HG03280 (cell line): Measurements from ENCODE around the gene PRRT1B.

ENCODE experiments used
- ATAC-seq: cut with Tn5 transposase; IDR thresholded peaks from one replicate; pipeline ENCODE4 v1.9.1; 2021; ENCODE audit warnings: mild to moderate bottlenecking, moderate library complexity; ENCODE audit not compliant: unreplicated experiment

PRRT1B gene

DNA sequence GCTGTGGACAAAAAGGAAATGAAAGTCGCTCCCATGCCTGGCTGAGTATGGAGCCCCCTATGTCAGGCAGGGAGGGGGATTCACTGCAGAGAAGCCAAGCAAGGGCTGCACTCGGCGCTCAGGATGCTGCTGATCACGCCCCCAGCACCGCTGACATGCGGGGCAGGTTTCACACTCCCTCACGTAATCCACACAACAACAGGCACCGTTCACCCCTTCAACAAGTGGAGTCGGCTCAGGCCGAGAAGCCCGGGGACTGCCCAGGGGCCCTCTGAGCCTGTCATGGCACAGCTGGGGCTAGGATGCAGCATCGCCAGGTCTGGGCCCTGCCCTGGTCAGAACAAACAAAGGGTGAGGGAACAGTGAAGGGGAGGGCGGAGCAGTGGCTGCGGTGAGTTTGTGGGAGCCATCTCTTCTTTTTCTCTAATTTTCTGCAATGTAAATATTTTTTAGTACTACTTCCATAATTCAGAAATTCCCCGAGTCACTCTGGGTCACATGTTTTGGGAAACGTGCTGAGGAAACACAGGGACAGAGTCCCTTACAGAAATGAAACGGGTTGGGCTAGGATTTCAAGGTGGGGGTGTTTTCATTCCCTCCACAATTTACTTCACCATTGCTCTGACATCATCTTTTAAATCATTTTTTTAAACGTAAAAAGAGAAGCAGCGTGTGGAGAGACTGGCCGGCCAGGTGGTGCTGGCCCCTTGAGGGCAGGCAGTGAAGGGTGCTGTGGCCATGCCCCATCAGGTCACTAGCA, 49.8 kb downstream of the PRRT1B start:
- ATAC-seq = no peak

- ATAC-seq = no peak
Measured at GRCh38 chr9:131595696-131596429, 50.5 kb downstream of the PRRT1B start.

GRCh38 chr9:131596430-131596743, 51.1 kb downstream of the PRRT1B start:
- ATAC-seq = no peak

- no peak for ATAC-seq
Measured at GRCh38 chr9:131597246-131597645, 51.9 kb downstream of the PRRT1B start.

DNA sequence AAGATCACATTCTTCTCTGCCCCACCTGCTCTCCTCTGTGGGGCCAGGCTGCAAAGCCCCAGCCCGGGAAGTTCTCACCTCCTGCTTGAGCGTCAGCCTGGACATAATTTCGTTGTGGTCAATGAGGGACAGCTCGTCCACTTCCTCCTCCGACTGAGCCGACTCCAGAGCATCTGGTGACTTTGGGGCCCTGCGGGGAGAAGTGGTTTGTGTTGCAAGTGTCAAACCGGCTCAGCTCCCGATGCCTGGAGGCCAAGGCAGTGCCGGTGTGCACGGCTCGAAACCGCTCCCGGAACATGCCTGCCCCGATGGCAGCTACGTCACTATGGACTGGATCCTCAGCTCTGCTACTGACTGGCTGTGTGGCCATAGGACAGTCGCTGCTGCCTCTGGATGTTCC, 52.8 kb downstream of the PRRT1B start:
- ATAC-seq = no peak

- ATAC-seq = no peak
Measured at GRCh38 chr9:131601683-131602181, 56.4 kb downstream of the PRRT1B start.

- no peak for ATAC-seq
Measured at GRCh38 chr9:131603199-131603598, 57.9 kb downstream of the PRRT1B start.

DNA sequence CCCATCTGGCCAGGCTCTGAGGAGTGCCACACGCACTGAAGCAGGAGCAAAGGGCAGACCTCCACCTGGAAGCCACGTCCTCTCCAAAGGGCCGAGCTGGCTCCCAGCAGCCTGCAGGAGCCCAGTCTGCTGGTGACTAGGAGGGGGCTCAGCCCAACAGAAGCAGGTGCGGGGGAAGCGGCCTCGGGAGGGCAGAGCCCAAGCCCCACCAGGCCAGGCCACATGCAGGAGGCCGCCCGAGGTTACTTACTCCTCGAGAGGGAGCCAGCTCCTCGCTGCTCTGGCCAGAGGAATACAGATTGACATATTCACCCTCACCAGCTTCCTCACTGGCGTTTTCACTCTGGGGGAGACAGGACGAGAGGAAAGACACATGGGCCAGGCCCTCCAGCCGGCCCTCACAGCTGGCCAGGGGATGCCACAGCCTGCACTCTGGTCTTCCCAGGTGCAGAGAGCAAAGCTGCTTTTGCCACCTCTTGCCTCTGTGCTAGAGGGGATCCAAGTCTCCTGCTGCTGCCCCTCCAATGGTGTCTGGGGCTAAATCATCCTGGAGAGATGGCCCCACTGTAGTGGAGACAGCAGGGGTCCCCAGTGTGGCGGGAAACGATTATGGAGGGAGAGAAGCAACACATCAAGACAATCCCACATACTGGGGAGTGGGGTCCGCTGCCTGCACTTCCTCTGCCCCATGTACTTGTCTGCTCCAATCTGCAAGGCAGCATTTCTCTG, 58.6 kb downstream of the PRRT1B start:
- ATAC-seq = no peak

GRCh38 chr9:131605770-131606590, 60.7 kb downstream of the PRRT1B start:
- no peak for ATAC-seq

DNA sequence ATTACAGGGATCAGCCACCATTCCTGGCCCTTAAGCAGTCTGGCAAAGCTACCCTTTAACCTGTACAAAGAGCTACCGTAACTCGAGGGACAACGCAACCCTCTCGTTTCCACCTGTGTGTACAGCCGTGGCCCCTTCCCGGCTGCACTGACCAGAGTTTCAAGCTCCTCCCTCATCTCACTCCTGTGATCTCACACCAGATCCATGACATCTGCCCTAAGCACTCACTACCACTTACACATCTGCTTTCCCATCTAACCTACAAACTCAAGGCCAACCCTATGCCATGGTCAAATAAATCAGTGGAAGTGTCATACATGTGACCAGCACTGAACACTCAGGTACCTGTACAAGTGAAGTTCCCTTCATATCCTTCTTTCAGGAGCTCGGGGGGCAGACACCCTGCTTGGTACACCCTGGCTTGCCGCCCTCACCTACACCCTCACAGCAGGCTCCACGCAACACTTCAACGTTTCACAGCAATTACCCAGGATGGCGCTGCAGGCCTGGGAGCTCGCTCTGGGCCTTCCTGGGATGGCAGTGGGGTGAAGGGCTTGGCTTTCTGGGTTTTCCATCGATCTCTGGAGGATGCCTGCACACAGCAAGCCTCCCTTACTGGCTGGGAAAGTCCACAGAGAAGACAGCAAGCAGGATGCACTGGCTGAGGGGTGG, 61.7 kb downstream of the PRRT1B start:
- no peak for ATAC-seq

GRCh38 chr9:131607591-131607990, 62.3 kb downstream of the PRRT1B start:
- no peak for ATAC-seq

GRCh38 chr9:131608493-131609037, 63.2 kb downstream of the PRRT1B start:
- no peak for ATAC-seq
